GM18868 (cell line): ENCODE data around the gene ALDH1B1.

Experiments
- ATAC-seq: cut with Tn5 transposase; IDR thresholded peaks from one replicate; pipeline ENCODE4 v1.9.1; 2021; ENCODE audit warnings: mild to moderate bottlenecking, moderate library complexity; ENCODE audit not compliant: unreplicated experiment

The ALDH1B1 gene

DNA sequence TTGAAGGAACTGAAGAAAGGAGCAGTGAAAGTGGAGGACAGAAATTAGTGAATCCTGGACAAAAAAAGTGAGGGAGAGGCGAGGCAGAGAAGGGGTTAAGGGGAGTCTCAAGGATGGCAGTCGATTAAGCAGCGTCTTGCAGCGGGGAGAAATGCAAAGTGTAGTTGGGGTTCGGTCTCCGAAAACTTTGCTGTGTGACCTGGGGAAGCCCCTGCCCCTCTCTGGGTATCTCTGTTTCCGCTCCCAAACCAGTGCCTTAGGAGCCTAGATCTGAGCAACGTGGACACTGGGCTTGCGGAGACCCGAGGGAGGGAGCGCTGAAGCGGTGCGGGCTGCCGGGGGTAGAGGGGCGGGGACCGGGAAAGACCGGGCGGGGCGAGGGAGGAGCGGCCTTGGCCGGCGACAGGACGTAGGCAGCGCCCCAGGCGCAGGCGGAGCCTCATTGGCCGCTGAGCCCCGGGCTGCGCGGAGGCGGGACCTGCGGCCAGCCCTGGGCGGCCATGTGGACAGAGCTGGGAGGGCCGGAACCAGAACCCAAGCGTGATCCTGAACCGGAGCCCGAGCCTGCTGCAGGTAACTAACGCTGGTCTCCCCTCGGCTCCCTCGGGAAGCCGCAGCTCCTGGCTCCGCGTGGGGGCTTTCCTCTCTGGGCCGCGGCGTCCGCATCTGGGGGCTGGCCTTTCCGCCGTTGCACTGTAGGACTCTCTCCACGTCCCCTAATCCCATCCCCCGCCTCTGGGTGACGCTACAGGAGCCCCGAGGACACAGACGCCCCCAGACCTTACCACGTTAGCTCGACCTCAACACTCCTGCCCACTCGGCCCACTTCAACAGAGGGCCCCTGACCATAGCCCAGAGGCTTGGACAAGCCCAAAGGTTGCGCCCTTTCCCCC is at the start of gene ALDH1B1:
Gene ALDH1B1 (plus strand): TSS at position 468 of the 893 bp plus-strand sequence. CDS start 3,047 bp downstream, outside the sequence.
- peak; percentile 97 for ATAC-seq

DNA sequence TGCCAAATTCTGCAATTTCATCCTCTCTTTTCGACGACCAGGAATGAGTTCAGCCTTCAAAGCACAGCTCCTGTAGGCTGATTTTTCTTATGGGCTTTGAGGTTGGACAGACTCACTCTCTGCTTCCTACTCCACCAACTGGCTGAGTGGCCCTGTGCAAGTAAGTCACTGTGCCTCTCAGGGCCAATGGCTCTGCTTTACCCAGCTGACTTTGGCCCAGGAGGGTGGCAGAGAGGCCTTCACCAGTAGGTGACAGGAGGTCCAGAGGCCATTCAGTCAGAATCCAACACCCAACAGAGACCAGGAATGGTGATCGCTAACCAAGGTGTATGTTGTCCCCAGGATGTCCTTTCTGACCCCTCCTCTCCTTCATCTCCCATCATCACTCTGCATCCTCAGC is 49.5 kb upstream of the ALDH1B1 start:
- no peak for ATAC-seq

DNA sequence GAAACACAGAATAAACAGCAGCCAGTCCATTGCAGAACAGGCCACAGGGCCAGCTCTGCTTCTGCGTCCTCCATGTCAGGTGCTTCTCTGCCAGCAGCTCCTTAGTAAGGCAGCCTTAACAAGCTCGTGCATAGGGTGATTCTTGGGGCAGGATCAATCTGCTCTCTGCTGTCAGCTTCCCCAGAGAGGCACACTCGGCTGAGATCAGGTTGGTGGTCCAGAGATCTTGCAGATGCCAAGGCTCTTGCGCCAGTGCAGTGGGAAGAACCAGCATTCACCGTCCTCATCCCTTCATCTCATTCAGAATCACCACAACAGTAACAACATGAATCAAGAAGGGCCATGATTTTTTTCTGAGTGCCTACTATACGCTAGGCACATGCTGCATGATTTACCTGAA is 49.0 kb upstream of the ALDH1B1 start:
- ATAC-seq = no peak

DNA sequence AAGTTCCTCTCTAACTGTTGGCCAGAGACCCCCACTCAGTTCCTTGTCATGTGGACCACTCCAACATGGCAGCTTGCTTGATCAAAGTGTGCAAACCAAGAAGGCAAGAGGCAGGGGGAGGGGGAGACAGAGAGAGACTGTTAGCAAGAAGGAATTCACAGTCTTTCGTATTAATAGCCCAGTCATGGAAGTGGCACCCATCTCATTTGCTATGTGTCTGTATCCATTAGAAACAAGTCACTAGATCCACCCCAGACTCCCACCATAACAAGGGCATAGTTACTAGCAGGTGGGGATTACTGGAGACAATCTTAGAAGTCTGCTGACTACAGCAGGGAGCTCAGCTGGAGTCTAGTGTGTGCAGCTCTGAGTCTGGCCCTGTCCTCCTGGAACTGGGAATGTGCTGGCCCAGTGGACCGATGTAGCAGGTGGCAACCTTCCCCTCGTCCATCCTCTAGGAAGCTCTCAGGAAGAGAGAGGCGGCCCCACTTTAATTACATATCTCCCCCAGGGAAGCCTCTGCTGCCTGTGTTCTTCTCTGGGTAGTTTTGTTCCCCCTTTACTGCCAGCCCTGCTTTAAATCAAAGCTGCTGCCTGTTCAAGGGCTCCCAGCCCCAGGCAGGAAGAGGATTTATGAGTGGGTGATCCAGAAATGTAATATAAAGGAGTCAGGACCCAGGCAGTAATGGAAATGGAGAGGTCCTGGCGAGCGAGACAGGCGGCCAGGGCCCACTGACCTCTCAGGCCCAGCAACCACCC is 47.8 kb upstream of the ALDH1B1 start:
- no peak for ATAC-seq

DNA sequence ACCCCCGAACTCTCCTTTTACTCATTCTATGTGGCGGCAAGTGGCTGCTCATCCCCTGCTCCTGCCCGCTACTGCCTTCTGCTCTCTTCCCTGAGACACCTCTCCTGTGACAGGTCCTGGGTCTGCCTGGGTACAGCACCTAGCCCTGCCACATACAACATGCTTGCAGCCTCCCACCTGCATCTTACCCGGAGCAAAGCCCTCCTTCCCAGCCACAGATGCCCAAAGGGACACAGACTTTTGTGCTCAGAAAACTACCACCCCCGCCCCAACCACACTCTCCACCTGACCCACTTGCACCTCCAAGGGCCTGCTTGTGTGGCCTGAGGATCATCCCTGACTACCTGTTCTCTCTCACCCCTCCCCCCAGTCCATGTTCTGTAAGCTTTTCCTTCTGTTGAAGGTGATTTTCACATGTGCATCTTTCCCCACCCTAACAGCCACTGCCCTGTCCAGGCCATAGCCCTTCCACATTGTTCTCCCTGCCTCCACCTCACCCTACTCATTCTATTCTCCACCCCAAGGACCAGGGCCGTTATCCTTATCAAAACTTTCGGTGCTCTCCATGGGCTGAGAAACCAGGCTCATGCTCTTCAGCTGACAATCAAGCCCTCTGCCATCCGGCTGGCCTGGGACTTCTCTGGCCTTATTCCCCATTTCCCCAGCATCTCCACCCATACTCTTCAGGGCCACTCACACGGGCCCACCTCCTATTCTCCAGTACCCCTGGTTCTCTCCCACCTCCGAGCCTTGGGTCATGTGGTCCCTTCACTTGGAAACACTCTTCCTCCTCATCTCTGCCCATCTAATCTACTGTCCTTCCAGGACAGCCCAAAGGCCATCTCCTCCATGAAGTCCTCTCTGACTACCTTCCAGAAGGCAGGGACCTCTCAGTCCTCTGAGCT is 46.4 kb upstream of the ALDH1B1 start:
- no peak for ATAC-seq

DNA sequence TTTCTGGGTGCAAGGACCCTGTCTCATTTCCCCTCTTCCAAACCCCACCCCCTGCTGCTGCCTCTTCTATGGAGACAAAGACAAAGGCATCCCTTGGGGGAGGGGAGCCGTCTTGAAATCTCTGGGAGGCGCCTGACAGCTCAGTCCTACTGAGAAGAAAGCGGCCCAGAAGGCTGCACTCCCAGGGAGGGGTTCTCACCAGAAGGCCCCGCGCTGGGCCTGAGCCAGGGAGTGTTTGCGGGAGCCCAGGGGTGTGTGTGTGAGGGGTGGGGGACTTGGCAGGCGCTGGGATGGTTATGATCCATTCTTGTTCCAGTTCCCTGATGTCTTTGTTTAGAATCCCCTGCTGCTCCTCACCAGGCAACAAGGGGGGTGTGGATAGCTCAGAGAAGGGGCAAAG is 45.7 kb upstream of the ALDH1B1 start:
- no peak for ATAC-seq

DNA sequence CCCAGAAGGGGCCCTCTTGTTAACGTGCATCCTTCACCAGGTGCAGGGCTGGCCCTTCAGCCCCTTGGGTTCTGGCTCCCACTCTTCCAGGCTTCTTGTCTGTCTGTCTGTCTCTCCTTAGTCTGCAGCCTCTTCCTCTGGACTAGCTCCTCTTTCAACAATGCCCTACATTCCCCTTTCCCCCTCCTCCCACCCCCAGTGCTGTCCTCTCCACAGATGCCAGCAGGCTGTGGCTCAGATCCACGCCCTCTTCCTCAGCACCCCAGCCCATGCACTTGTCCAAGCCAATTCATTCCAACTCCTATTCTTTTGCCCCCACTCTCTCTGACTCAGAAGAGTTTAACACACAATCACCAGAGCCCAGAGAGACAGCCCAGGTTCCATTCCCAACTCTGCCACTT is 45.2 kb upstream of the ALDH1B1 start:
- no peak for ATAC-seq

DNA sequence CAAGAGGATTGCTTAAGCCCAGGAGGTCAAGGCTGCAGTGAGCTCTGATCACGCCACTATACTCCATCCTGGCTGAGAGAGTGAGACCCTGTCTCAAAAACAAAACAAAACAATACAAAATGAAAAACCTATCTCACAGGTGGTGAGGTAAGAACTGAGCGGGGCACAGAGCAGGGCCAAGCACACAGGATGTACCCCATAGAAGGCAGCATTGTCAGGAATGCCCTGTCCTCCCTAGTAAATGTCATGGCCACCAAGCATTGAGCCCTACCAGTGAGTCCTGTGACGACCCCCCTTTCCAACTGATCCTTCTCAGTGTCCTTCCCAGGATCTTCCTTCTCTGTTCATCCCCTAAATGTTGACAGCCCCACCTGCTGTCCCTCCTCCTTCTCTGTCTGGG is 44.6 kb upstream of the ALDH1B1 start:
- no peak for ATAC-seq

DNA sequence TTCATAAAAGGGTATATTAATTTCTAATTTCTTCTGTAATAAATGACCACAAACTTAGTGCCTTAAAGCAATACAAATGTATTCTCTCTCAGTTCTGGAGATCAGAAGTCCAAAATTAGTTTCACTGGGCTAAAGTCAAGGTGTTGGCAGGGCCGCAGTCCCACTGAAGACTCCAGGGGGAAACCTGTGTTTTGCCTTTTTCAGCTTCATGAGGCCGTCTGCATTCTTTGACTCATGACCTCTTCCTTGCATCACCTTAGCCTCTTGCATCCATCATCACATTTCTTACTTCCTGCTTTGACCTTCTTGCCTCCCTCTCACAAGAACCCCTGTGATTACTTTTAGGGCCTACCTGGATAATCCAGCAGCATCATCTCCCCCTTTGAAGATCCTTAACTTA is 42.0 kb upstream of the ALDH1B1 start:
- no peak for ATAC-seq

DNA sequence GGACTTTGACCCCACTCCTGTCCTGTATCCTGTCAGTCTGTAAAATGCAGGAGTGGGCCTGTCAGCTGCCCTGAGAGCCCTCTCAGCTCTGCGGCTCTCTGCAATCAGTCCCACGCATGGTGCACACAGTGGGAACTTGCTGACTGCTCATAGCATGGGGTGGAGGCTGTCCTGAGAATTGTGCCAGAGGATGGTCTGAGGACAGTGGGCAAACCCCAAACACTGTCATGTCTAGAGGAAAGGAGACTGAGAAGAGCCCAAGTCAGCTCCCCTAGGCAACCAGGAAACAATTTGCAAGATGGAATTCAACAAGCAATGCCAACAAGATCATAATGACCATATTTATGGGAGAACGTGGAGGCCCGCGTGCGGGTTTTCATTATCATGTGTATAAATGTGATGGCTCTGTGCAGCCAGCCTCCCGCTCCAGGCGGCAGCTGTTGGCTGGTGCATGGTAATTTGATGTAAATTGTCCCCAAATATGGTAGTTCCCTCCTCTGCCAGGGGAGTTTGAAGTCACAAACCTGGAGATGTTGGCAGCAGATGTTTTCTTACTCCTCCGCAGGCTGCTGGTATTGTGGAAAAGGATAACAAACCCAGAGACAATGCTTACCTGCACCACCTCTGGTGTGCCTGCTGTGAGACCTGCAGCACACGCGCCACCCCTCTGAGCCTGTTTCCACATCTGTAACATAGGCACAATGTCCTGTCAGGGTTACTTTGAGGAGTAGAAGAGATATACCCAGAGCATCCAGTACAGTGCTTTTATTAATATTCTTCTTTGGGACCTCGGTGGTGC is 39.8 kb upstream of the ALDH1B1 start:
- no peak for ATAC-seq

DNA sequence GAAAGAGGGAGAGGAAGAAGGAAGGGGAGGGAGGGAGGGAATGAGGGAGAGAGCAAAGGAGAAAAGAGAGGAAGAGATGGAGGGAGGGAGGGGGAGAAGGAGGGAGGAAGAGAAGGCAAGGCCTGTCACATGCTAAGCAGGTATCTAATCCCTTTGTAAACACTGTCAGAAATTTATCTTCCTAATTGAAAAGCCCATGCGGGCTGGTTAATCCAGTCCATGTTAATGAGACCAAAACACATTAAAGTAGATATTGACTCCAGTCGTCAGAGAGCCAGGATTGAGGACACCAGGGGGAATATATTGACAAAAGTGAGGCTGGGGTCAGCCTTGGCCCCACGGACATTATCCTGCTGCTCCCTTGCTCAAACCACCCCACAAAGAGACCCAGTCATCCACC is 37.4 kb upstream of the ALDH1B1 start:
- ATAC-seq = no peak

DNA sequence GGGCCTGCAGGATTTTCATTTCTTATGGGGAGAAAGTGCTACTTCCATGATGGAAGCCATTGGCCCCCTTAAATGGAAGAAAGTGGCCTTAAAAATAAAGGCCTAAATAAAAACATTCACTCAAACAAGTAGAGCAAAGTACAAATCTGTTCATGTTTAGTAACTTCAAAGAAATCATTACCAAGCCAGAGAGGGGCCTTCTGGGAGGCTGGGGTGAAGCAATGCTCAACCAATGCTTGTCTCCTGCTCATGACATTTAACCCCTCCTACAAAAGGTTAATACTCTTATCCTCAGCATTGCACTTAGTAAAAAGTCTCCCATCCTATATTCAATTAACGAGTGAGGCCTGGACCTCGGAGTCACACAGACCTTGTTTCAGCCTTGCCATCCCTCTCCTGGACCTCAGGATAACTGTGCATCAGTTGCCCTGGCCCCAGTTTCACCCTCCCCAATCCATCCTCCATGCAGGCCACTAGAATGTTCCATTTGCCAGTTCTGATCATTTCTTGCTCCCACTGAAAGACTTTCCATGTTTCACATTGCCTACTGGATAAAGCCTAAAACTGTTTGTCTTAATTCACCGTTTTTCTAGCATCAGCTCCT is 36.9 kb upstream of the ALDH1B1 start:
- ATAC-seq = no peak

DNA sequence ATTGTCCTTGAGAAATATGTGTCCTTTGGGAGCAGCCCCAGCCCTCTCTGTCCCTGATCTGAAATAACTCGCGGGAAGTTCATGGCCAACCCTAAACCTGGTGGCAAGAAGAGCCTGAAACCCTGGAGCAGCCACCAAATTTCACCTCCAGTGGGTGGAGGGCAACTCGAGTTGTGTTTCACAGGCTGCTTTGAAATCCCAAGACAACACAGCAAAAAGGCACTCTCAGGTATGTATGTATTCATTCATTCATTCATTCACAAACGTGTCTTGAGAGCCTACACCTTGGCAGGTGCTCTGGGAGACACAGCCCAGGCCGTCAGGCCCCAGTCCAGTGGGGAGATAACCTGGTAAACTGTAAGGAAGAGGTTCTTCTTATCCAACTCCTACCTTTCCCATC is 35.7 kb upstream of the ALDH1B1 start:
- ATAC-seq = no peak

DNA sequence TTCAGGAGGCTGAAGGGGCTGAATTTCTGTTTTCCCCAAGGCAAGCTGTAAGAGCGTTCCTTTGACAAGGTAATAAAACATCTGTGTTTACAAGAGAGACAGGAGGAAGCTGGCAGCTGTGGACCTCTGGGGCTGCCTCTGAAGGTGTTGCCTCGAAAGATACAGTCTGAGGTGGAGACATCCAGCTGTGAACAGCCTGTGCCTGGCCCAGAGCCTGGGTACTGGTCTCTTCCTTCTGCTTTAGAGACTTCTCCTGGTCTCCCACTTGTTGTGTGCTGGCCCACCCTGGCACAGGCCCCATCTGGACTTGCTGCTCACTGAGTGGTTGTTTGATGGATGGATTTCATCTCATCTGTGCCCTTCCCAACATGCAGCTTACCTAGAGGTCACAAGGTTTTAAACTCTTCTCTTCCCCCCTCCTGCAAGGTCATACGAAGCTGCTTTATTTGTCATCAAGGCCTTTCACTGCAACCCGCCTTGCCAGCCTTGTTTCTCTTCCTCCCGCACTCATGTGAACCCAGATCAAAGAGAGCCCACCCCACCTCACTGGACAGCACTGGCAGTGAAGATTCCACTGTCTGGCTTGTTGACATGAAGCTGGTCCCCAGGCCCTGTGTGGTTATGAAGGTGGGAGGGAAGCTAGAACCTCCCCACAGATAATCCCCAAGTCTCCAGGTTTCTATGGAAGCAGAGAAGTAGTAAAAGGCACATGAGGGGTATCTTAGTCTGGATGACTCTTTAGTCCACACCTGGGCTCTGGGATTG is 35.0 kb upstream of the ALDH1B1 start:
- no peak for ATAC-seq

DNA sequence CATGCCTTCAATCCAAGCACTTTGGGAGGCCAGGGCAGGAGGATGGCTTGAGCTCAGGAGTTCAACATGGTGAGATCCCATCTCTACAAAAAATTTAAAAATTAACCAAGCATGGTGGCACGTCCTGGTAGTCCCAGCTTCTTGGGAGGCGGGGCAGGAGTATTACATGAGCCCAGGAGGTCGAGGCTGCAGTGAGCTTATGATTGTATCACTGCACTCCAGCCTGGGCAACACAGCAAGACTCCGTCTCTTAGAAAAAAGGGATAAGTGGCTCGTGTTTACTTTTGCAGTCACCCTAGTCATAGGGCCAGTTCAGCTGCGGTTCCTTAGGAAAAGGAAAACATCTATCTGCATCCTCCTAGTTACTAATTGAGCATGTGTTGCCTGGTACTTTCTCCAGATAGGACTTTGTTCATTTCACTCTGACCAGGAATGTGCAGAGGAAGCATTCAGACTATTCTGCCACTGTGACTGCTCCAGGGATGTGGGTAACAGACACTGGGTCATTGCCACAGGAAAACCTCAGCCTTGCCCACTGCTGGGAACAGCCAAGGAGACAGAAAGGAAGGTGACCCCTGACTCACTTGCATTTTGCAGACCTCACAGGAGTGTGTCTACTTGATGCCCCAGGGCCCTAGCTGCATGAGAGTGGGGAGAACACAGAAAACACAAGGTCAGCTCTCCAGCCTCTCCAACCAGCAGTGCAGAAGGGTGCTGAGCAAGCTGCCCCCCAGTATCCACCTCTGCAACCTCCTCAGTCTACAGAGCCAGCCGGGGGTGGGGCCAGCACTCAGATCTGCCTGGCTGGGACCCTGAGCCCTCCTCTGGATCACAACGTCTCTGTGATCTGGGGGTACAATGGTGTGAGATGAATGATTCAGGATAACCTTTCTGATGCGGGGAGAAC is 33.9 kb upstream of the ALDH1B1 start:
- ATAC-seq = no peak

DNA sequence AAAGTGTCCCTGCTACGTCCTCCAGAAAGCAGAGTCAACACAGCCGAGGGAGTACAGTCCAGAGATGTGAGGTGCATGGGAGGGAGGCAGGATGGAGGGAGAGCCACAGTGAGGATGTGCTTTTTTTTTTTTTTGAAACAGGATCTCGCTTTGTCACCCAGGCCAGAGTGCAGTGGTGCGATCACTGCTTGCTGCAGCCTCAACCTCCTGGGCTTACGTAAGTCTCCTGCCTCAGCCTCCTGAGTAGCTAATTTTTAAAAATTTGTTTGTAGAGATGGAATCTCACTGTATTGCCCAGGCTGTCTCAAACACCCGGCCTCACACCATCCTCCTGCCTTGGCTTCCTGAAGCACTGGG is 33.2 kb upstream of the ALDH1B1 start:
- no peak for ATAC-seq

DNA sequence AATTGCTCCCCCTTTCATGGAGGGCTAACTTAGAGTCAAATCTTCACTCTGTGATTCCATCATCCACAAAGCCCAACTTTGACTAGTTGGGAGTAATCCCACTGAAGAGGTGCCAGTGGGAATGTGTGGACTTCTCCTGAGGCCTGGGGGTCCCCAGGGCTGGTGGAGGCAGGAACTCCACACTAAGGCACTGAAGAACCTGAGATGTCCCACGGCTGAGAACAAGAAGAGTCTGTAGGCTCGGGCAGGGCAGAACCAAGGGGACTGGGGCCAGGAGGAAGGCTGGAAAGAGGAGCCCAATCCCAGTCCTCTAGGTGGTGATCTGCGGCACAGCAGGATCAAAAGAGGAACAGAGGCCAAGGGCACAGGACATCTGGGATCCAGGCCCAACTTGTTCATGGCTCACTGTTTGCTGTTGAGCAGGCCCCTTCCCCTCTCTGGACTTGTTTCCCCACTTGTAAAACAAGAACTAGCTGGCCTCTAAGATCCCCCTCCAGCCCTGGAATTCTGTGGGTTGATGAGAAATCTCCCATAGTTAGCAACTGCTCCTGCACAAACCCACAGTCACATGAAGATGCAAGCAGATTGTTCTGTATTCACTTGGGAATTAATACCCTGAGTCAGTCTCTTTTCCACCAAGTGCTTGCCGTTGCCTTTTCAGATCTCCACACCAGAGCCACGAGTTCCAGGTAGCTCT is 32.7 kb upstream of the ALDH1B1 start:
- no peak for ATAC-seq
